Spinal cord (tissue), 10 donors: ENCODE measurements around the gene SGF29. TPM values are rescaled to one million over a fixed set of nuclear protein-coding genes. Genes with fewer than 3 reads are reported as not detected.

Experiments
- DNase-seq, 6 donors: peaks; one replicate each; pipeline versions ENCODE4 v3.0.0 to v3.0.0-alpha.2; 2013 to 2015; ENCODE audit warnings: low spot score in 6 of 6, low read depth in 4 of 6
- H3K27ac ChIP-seq: one replicate; pipeline ENCODE4 v1.5.1; 2013; ENCODE audit warnings: low read depth, low read length, control low read depth
- H3K27me3 ChIP-seq: one replicate; pipeline ENCODE4 v1.6.1; 2013; ENCODE audit warnings: low read length; ENCODE audit not compliant: control insufficient read depth, insufficient read depth
- H3K36me3 ChIP-seq: one replicate; pipeline ENCODE4 v1.6.1; 2013; ENCODE audit warnings: low read length; ENCODE audit not compliant: control insufficient read depth, insufficient read depth
- H3K4me1 ChIP-seq: one replicate; pipeline ENCODE4 v1.6.1; 2013; ENCODE audit warnings: low read length; ENCODE audit not compliant: control insufficient read depth, insufficient read depth
- H3K4me3 ChIP-seq: one replicate; pipeline ENCODE4 v1.5.1; 2013; ENCODE audit warnings: low read depth, low read length, control low read depth
- H3K9me3 ChIP-seq: one replicate; pipeline ENCODE4 v1.6.1; 2013; ENCODE audit warnings: low read length; ENCODE audit not compliant: control insufficient read depth, insufficient read depth
- WGBS: methylation state at CpG from one replicate; pipeline ENCODE4 v1.1.5; 2013; ENCODE audit warnings: missing lambda C conversion rate; ENCODE audit not compliant: insufficient coverage; 5-methylcytosine and 5-hydroxymethylcytosine counted together
- polyA plus RNA-seq, 2 donors: library from polyadenylated mRNA; unstranded; fragments of 120-200 nt; gene quantifications; one replicate each; pipeline ENCODE4 v1.2.1, GENCODE V29; 2013; ENCODE audit not compliant: insufficient read length in 2 of 2
- total RNA-seq, 2 donors: library from RNA; depleted of rRNA in 1 of 2; stranded (reverse); fragments of 120-200 nt in 1 of 2; fragments of >200 nt in 1 of 2; gene quantifications; one replicate each; pipeline versions ENCODE4 v1.2.3 to v1.2.4, GENCODE V29; 2013 to 2014
- donor health status: healthy.

Gene SGF29
- total and polyA plus RNA-seq, 4 donors: 8.6 to 29.6 (median 25.5) TPM

DNA sequence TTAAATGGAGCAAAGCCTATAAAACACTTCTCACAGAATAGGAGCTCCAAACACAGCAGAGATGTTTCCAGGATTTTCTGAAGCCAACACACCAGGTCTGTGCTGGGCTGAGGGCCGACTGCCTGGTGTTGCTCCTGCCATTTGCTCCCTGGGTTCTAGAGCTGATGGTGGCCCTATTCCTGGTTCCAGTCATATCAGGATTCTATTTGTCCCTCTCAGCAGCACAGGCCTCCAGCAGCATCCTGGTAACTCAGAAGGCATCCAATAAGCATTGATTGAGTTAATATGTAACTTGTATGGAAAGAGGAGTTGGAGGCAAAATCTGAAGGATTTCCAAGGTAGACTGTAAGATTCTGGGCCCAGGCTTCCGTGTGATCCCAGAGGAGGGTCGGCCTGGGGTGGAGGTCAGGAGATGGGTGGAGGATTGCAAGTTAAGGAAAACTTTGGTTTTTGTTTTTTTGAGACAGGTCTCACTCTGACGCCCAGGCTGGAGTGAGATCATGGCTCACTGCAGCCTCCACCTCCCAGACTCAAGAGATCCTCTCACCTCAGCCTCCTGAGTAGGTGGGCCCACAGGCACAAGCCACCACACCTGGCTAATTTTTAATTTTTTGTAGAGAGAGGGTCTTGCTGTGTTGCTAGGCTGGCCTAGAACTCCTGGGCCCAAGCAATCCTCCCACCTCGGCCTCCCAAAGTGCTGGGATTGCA, 20.6 kb upstream of the SGF29 start:
- no peak for DNase-seq
- H3K4me3 ChIP-seq: no peak overlapping the region
- no peaks in the 10 kb centered on the region for H3K9me3 ChIP-seq
- no peaks in the 10 kb centered on the region for H3K36me3 ChIP-seq
- no peaks in the 10 kb centered on the region for H3K4me1 ChIP-seq
- WGBS: 91% methylated on average over 4 of the region's 5 CpGs
- H3K27me3 ChIP-seq: no peaks in the 10 kb centered on the region
- no peak overlapping the region for H3K27ac ChIP-seq

DNA sequence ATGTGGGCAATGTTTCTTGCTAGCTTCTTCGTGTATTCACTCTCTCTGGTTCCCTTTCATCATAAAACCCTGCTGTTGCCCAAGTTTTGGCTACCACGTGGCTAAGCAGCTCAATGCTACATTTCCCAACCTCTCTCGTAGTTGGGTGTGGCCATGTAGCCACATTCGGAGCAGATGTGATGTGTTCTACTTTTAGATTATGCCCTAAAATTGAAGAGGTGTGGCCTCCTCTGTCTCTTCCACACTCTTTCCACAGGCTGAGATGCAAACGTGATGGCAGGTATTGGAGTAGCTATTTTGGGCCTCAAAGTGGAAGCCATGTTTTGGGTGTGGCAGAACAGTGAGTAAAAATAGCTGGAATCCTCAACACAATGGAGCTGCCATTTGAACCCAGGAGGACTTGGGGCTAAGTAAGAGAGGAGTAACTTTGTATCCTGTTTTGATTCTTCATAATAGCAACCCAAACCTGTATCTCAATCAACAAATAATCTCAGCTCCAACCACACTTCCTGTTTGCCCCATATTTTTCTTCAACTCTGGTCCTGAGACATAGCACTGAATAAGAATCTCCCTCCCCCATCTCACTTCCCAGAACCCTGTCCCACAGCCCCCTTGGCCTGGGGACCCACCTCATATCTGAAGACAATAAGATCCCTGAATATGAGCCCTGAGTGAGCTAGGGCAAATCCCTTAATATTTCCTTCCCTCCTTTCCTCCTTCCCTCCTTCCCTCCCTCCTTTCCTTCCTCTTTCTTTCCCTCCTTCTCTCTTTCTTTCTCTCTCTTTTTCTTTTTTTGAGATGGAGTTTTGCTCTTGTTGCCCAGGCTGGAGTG, 19.0 kb upstream of the SGF29 start:
- no peak for DNase-seq
- 100% methylated on average over 1 of the region's 5 CpGs for WGBS
- Histone ChIP-seq H3K27ac (no peak overlapping the region), H3K27me3 (no peaks in the 10 kb centered on the region), H3K9me3 (no peaks in the 10 kb centered on the region), H3K36me3 (no peaks in the 10 kb centered on the region), H3K4me1 (peaks cover 8% of the 10 kb centered on the region), H3K4me3 (no peak overlapping the region)

DNA sequence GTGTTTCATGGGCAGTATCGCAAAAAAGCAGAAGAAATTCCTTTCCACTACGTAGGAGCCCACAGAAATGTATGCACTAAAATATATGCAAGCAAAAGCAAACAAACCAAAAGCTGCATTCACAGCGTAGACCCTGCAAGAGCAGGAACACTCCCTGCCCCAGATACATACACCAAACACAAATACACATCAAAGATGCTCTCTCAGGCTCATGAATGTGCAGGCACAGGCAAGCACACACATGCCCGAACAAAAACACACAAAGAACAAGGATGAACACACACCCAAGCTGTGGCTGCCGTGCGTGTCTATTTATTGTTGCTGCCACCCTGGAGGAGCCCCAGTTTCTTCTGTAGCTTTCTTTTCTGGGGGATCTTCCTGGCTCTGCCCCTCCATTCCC, 16.6 kb upstream of the SGF29 start:
- Histone ChIP-seq H3K4me3 (no peak overlapping the region), H3K36me3 (no peaks in the 10 kb centered on the region), H3K4me1 (peaks cover 8% of the 10 kb centered on the region), H3K27ac (no peak overlapping the region), H3K9me3 (no peaks in the 10 kb centered on the region), H3K27me3 (no peaks in the 10 kb centered on the region)
- 77% methylated on average over 6 of the region's 6 CpGs for WGBS
- DNase-seq: no peak

DNA sequence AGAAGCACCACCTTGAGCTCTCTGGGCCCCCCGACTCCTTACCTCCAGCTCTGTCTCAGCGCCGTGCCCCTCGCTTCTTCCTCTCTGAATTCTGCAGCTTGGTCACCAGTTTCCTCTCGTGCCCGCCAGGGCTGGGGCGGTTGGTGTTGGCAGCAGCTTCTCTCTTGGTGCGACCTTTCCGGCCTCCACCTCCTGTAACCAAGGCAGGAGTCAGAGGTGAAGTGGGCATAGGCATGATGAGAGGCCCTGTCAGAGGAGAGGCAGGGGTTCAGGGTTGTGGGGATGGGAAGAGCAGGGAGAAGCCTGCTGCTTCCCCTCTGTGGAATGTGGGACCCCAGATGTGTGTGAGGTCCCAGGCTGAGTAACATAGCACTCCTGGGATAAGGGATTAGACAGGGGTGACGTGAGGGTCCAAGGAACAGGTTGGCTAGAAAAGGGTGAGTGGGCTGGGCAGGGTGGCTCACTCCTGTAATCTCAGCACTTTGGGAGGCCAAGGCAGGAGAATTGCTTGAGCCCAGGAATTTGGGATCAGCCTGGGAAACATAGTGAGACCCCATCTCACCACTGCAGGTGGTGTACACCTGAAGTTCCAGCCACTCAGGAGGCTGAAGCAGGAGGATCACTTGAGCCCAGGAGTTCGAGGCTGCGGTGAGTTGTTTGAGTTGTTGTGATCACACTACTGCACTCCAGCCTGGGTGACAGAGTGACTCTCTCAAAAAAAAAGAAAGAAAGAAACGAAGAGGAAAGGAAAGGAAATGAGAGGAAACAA, 15.6 kb upstream of the SGF29 start:
- no peaks in the 10 kb centered on the region for H3K9me3 ChIP-seq
- no peaks in the 10 kb centered on the region for H3K36me3 ChIP-seq
- no peak for DNase-seq
- peak overlapping the region; percentile 50 for H3K4me3 ChIP-seq
- WGBS: 79% methylated on average over 11 of the region's 13 CpGs
- H3K4me1 ChIP-seq: peaks cover 11% of the 10 kb centered on the region
- peak overlapping the region; percentile 88 for H3K27ac ChIP-seq
- no peaks in the 10 kb centered on the region for H3K27me3 ChIP-seq

DNA sequence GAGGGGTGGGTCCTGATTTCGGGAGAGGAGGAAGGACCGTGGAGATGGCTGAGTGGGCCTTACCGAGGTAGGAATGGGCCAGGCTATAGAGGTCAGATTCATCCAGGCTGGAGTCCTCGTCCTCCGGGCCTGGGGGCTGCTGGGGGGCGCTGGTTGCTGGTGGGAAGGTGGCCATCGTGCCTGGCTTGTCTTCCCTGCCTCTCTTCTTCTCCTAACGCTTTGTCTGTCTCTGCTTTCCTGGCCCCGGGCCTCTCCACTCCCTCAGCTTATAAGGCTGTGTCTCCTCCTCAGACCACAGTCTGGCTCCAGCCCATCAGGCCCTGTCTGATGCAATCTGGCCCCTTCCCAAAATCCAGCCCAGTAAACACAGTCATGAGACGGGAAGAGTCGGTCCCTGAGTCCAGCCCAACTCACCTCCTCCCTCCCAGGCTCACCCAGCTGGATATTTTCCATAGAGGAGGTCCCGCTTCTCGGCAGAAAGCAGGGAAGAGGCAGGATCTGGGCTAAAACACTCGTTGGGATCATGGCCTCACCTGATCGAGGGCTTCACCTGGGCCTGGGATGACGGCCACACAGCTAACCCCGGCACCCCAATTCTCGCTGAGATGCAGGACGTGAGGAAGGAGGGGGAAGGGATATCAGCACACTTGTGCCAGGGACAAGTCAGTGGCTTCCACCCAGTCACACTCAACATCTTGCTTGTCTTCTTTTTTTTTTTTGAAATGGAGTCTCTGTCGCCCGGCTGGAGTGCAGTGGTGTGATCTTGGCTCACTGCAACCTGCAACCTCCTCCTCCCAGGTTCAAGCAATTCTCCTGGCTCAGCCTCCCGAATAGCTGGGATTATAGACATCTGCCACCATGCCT, 14.8 kb upstream of the SGF29 start, which contains the start of gene NUPR1:
NUPR1 (minus strand) TSS at position 242 of the 864 bp plus-strand sequence; CDS start at position 175, 67 bp downstream.
- peak within 1 kb of the TSS; percentile 88 for H3K27ac ChIP-seq
- no peaks in the 10 kb centered on the region for H3K9me3 ChIP-seq
- H3K27me3 ChIP-seq: no peaks in the 10 kb centered on the region
- DNase-seq: peak in 4 of 6 donors; percentile 45 to 90 (median 54)
- H3K4me1 ChIP-seq: peaks cover 11% of the 10 kb centered on the region
- 67% methylated on average over 8 of the region's 22 CpGs for WGBS
- H3K4me3 ChIP-seq: peak within 1 kb of the TSS; percentile 50
- no peaks in the 10 kb centered on the region for H3K36me3 ChIP-seq

DNA sequence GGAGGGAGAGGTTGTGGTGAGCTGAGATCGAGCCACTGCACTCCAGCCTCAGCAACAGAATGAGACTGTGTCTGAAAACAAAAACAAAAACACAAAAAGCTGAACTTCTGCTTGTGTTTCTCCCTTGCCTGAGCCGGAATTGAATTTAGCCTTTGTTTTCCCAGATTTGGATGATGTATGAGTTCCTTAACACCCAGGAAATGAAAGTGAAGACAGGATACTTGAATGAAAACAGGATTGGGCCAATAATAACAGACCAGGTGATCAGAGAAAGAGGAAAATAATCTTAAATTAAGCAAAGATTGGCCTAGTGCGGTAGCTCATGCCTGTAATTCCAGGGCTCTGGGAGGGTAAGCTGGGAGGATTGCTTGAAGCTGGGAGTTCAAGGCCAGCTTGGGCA, 13.4 kb upstream of the SGF29 start:
- Histone ChIP-seq H3K36me3 (no peaks in the 10 kb centered on the region), H3K4me3 (no peak overlapping the region), H3K9me3 (no peaks in the 10 kb centered on the region), H3K4me1 (peaks cover 11% of the 10 kb centered on the region), H3K27me3 (no peaks in the 10 kb centered on the region), H3K27ac (no peak overlapping the region)
- 76% methylated on average over 2 of the region's 3 CpGs for WGBS
- no peak for DNase-seq

DNA sequence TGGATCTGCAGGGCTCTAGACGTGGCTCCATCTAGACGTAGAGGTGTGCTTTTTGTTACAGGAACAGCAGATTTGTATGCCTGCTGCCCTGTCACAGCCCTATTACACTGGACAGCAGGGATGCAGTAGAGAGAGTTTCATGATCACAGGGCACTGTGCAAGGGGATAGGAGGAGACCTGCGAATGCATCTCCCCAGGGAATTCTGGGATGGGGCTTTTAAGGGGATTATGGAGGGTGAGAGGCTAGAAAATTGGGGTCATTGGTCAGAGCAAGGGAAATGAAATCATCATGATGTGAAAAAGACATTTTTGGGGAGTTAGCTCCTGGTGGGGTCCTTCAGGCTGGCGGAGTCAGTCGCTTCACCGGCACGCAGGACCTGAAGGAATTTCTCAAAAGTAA, 11.1 kb upstream of the SGF29 start:
- Histone ChIP-seq H3K36me3 (no peaks in the 10 kb centered on the region), H3K9me3 (no peaks in the 10 kb centered on the region), H3K27ac (no peak overlapping the region), H3K4me1 (peaks cover 11% of the 10 kb centered on the region), H3K27me3 (no peaks in the 10 kb centered on the region), H3K4me3 (no peak overlapping the region)
- no peak for DNase-seq
- 67% methylated on average over 6 of the region's 7 CpGs for WGBS

DNA sequence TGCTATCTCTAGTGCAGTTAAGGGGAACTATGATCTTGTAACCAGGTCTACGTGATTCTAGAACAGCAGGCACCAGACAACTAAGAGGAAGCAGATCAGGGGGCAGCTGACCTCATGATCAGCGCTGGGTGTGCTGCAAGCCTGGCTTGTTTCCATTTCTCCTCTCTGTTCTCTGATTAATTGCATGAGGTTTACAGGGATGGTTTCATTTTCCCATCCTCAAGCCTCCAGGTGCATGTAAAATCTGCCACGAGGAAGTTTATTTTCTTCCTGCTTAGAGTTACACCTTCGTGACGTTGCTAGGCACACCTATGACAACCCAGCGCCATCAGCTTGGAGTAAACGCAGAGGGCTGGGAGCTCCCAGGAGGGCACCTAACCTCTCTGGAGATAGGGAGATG, 10.6 kb upstream of the SGF29 start:
- no peak overlapping the region for H3K27ac ChIP-seq
- no peak overlapping the region for H3K4me3 ChIP-seq
- H3K36me3 ChIP-seq: no peaks in the 10 kb centered on the region

DNA sequence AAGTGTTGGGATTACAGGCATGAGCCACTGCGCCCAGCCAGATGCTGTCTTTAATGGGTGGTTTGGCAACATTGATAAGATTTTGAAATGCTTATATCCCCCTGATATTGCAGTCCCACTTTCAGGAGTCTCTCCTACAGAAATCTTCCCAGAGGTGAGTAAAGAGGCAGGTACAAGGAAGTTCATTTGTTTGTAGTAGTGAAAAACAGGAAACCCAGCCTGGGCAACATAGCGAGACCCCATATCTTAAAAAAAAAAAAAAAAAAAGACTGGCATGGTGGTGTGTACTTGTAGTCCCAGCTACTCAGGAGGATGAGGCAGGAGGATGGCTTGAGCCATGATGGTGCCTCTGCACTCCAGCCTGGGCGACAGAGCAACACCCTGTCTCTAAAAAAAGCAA, 8.7 kb upstream of the SGF29 start:
- Histone ChIP-seq H3K4me1 (peaks cover 3% of the 10 kb centered on the region), H3K4me3 (no peak overlapping the region), H3K9me3 (no peaks in the 10 kb centered on the region), H3K27ac (no peak overlapping the region), H3K27me3 (no peaks in the 10 kb centered on the region), H3K36me3 (no peaks in the 10 kb centered on the region)
- WGBS: no CpG with 5 or more reads among the region's 3 CpGs
- DNase-seq: no peak

More for the DNA sequence above, 10.6 kb upstream of the SGF29 start:
- Histone ChIP-seq H3K27me3 (no peaks in the 10 kb centered on the region), H3K9me3 (no peaks in the 10 kb centered on the region), H3K4me1 (peaks cover 11% of the 10 kb centered on the region)
- no peak for DNase-seq
- WGBS: 54% methylated on average over 2 of the region's 7 CpGs
